SK-N-MC (cell line): Measurements from ENCODE around the gene PTTG1.

Source experiments
- DNase-seq: peaks from one replicate; pipeline ENCODE4 v3.0.0-alpha.2; 2011; ENCODE audit warnings: low read depth, low spot score
- H3K27ac ChIP-seq: fragments of 200-600 bp; sonication (generic); 2 replicates; pipeline ENCODE4 v1.5.1; 2016; ENCODE audit warnings: mixed run types
- H3K36me3 ChIP-seq: fragments of 200-600 bp; sonication (generic); 2 replicates; pipeline ENCODE4 v1.6.1; 2017; ENCODE audit warnings: antibody characterized with exemption, low read length, mixed read lengths; ENCODE audit not compliant: insufficient read depth
- H3K4me3 ChIP-seq: fragments of 200-600 bp; sonication (generic); 2 replicates; pipeline ENCODE4 v1.5.1; 2016
- H3K9ac ChIP-seq: fragments of 200-600 bp; sonication (generic); 2 replicates; pipeline ENCODE4 v1.8.0; 2017; ENCODE audit warnings: mixed run types, mixed read lengths; ENCODE audit not compliant: insufficient read length
- H3K9me3 ChIP-seq: fragments of 200-600 bp; sonication (generic); 2 replicates; pipeline ENCODE4 v1.6.1; 2017; ENCODE audit warnings: low read depth, mild to moderate bottlenecking, antibody characterized with exemption, low read length, moderate library complexity, mixed read lengths
- EZH2 ChIP-seq: fragments of 200-600 bp; sonication (generic); IDR thresholded peaks from one replicate; pipeline ENCODE4 v1.6.1; 2017; ENCODE audit warnings: antibody characterized with exemption
- FOXP2 ChIP-seq: optimal IDR thresholded peaks from 2 replicates; pipeline ENCODE3; 2011; ENCODE audit warnings: mild to moderate bottlenecking, moderate library complexity; ENCODE audit not compliant: insufficient read depth; ENCODE audit errors: extremely low read length, control extremely low read depth
- POLR2AphosphoS5 ChIP-seq: IDR thresholded peaks from 2 replicates; pipeline ENCODE4 v1.6.1; 2012; ENCODE audit warnings: mild to moderate bottlenecking, low read depth, low read length, borderline replicate concordance

Gene PTTG1

GRCh38 chr5:160477266-160477970 lies 55.8 kb downstream of the PTTG1 start:
- no peak for DNase-seq
- Histone ChIP-seq H3K4me3 (no peak overlapping the region), H3K9ac (no peak overlapping the region), H3K27ac (no peak overlapping the region), H3K36me3 (no peaks in the 10 kb centered on the region), H3K9me3 (no peaks in the 10 kb centered on the region)
- TF ChIP-seq FOXP2 (no peak), EZH2 (no peak), POLR2AphosphoS5 (no peak)

DNA sequence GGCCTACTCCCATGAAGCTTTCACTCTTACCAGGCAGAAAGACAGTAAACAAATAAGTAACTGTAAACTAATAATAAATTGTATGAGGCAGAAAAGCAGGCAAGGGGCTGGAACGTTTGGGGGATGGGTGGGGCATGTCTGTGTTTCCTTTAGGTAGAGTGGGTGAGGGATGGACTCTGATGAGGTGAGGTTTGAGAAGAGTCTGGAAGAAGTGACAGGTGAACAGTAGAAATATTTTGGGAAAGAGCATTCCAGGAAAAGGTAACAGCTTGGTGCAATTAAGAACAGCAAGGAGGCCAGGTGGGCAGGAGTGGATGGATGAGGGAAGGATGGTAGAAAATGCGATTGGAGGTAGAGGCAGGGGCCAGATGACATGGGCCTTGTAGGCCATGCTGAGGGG lies 56.5 kb downstream of the PTTG1 start:
- Histone ChIP-seq H3K4me3 (no peak overlapping the region), H3K27ac (no peak overlapping the region), H3K9me3 (no peaks in the 10 kb centered on the region), H3K36me3 (no peaks in the 10 kb centered on the region), H3K9ac (no peak overlapping the region)
- TF ChIP-seq POLR2AphosphoS5 (no peak), EZH2 (no peak), FOXP2 (no peak)
- DNase-seq: no peak
